Right hindlimb (tissue), 1 donor: ENCODE data around the gene INO80D.
"Not testable (repeated sequence)": the region's sequence is repeated elsewhere in the genome, so short reads cannot be mapped to it uniquely, and the experiment has no call there.

Experiments used
- DNase-seq: peaks from one replicate; pipeline ENCODE4 v3.0.0-alpha.2; 2018

The INO80D gene

GRCh38 chr2:205976934-205977659, 108.9 kb downstream of the INO80D start:
- not testable (repeated sequence) for DNase-seq

- no peak for DNase-seq
These were observed 109.7 kb downstream of the INO80D start for GRCh38 chr2:205976120-205976814.

- no peak for DNase-seq
These were observed 110.7 kb downstream of the INO80D start for GRCh38 chr2:205975082-205975949.

GRCh38 chr2:205972113-205972512, 113.9 kb downstream of the INO80D start:
- no peak for DNase-seq

- DNase-seq: no peak
These were observed 115.6 kb downstream of the INO80D start for GRCh38 chr2:205970348-205970747.

- DNase-seq: no peak
These were observed 116.4 kb downstream of the INO80D start for GRCh38 chr2:205969584-205969983.

- no peak for DNase-seq
These were observed 118.4 kb downstream of the INO80D start for GRCh38 chr2:205967391-205968075.

- no peak for DNase-seq
These were observed 120.3 kb downstream of the INO80D start for GRCh38 chr2:205965707-205966106.

GRCh38 chr2:205964111-205964761, 121.7 kb downstream of the INO80D start:
- no peak for DNase-seq

GRCh38 chr2:205959521-205959920, 126.5 kb downstream of the INO80D start:
- no peak for DNase-seq

- no peak for DNase-seq
These were observed 128.4 kb downstream of the INO80D start for GRCh38 chr2:205957452-205958154.

- no peak for DNase-seq
These were observed 131.3 kb downstream of the INO80D start for GRCh38 chr2:205954707-205955106.

GRCh38 chr2:205952282-205952681, 133.7 kb downstream of the INO80D start:
- DNase-seq: no peak

- DNase-seq: no peak
These were observed 137.1 kb downstream of the INO80D start for GRCh38 chr2:205948883-205949282.

- DNase-seq: no peak
These were observed 137.5 kb downstream of the INO80D start for GRCh38 chr2:205948496-205948837.

GRCh38 chr2:205947621-205948495, 138.1 kb downstream of the INO80D start:
- peak; percentile 89 for DNase-seq

- DNase-seq: no peak
These were observed 139.7 kb downstream of the INO80D start for GRCh38 chr2:205946226-205946625.
